ENCODE data around the gene NRSN2.

DNA sequence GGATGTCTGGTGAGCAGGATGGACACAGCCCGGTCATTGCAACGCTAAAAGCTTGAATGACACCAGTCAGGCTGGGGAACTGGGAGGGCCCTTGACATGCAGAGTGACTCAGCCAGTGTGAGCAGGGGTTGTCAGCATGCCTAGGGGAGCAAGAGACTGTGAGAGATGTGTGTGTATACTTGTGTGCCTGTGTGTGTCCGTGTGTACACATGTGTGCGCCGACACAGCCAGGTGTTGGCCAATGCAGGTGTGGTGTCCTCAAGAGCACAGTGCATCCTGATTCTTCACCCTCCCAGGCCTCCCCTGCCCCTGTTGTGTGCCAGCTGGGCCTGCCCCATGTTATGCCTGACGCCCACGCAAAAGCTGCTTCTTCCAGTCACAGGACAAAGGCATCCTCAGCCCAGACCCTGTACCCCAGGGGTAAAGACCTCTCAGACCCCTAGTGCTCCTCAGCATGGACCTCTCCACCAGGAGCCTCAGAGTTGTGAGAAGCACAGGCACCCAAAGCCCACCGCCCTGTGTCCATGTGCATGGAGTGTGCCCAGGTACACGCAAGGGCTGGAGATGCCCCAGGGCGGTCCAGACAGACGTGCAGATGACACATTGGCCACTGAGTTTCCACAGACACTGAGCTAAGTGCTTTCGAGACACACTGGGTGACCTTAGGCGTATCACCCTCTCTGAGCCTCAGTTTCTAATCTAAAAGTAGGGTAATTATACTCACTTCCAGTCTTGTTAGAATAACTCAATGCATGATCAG lies 16.6 kb downstream of the NRSN2 start:
- TF ChIP-seq, protein P1, sequence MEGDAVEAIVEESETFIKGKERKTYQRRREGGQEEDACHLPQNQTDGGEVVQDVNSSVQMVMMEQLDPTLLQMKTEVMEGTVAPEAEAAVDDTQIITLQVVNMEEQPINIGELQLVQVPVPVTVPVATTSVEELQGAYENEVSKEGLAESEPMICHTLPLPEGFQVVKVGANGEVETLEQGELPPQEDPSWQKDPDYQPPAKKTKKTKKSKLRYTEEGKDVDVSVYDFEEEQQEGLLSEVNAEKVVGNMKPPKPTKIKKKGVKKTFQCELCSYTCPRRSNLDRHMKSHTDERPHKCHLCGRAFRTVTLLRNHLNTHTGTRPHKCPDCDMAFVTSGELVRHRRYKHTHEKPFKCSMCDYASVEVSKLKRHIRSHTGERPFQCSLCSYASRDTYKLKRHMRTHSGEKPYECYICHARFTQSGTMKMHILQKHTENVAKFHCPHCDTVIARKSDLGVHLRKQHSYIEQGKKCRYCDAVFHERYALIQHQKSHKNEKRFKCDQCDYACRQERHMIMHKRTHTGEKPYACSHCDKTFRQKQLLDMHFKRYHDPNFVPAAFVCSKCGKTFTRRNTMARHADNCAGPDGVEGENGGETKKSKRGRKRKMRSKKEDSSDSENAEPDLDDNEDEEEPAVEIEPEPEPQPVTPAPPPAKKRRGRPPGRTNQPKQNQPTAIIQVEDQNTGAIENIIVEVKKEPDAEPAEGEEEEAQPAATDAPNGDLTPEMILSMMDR (IDR thresholded peaks at IDR 0.05): no peak
- no peak for TF ChIP-seq POLR2A (IDR thresholded peaks at IDR 0.05)

All from body of pancreas (tissue), 4 donors.